SK-N-SH treated with all-trans-retinoic acid at 6 μM for 48 hours (cell line): ENCODE results near the gene PNMA8A.
"Not testable (repeated sequence)": the region's sequence is repeated elsewhere in the genome, so short reads cannot be mapped to it uniquely, and the experiment has no call there.

Experiments used
- ATAC-seq: fragments of 200-7000 bp; cut with Tn5 transposase; 3 replicates; pipeline ENCODE4 v1.9.1; 2020; ENCODE audit warnings: mild to moderate bottlenecking, moderate library complexity
- ARNTL ChIP-seq: fragments of 450-650 bp; formaldehyde crosslinking; IDR thresholded peaks from 2 replicates; pipeline ENCODE4 v1.5.0; 2020; ENCODE audit warnings: low read depth, mild to moderate bottlenecking, moderate library complexity, borderline replicate concordance
- BACH2 ChIP-seq: fragments of 250-450 bp; sonication (Bioruptor Pico); IDR thresholded peaks from 2 replicates; pipeline ENCODE4 v1.9.0; 2021; ENCODE audit warnings: mild to moderate bottlenecking, borderline replicate concordance
- CREB5 ChIP-seq: fragments of 250-450 bp; sonication (Bioruptor Pico); IDR thresholded peaks from 2 replicates; pipeline ENCODE4 v1.5.1; 2020; ENCODE audit warnings: low read depth, mild to moderate bottlenecking, moderate library complexity
- CSDC2 ChIP-seq: fragments of 250-450 bp; sonication (Bioruptor Pico); IDR thresholded peaks from 2 replicates; pipeline ENCODE4 v1.5.0; 2020; ENCODE audit warnings: mild to moderate bottlenecking, moderate library complexity
- CSRNP3 ChIP-seq: fragments of 250-450 bp; sonication (Bioruptor Pico); IDR thresholded peaks from 2 replicates; pipeline ENCODE4 v1.5.1; 2021; ENCODE audit warnings: mild to moderate bottlenecking, moderate library complexity
- ESRRG ChIP-seq: fragments of 250-450 bp; sonication (Bioruptor Pico); IDR thresholded peaks from 2 replicates; pipeline ENCODE4 v1.6.1; 2021; ENCODE audit warnings: mild to moderate bottlenecking
- GLIS3 ChIP-seq: fragments of 250-450 bp; sonication (Bioruptor Pico); IDR thresholded peaks from 2 replicates; pipeline ENCODE4 v1.5.0; 2020; ENCODE audit warnings: mild to moderate bottlenecking, moderate library complexity
- ISL1 ChIP-seq: fragments of 250-450 bp; sonication (Bioruptor Pico); IDR thresholded peaks from 2 replicates; pipeline ENCODE4 v2.1.2; 2022; ENCODE audit warnings: mild to moderate bottlenecking, moderate library complexity
- OSR1 ChIP-seq: fragments of 250-450 bp; sonication (Bioruptor Pico); IDR thresholded peaks from 2 replicates; pipeline ENCODE4 v1.8.0; 2022; ENCODE audit warnings: moderate library complexity, mild to moderate bottlenecking, inconsistent platforms
- PATZ1 ChIP-seq: fragments of 250-450 bp; sonication (Bioruptor Pico); IDR thresholded peaks from 2 replicates; pipeline ENCODE4 v1.8.0; 2020; ENCODE audit warnings: mild to moderate bottlenecking, moderate library complexity, borderline replicate concordance
- POU6F1 ChIP-seq: fragments of 250-450 bp; sonication (Bioruptor Pico); IDR thresholded peaks from 2 replicates; pipeline ENCODE4 v1.8.0; 2021; ENCODE audit warnings: low read depth, mild to moderate bottlenecking, moderate library complexity, borderline replicate concordance
- PPARA ChIP-seq: fragments of 250-450 bp; sonication (Bioruptor Pico); IDR thresholded peaks from 2 replicates; pipeline ENCODE4 v1.5.0; 2020; ENCODE audit warnings: mild to moderate bottlenecking, borderline replicate concordance
- RARB ChIP-seq: fragments of 250-450 bp; sonication (Bioruptor Pico); IDR thresholded peaks from 2 replicates; pipeline ENCODE4 v1.8.0; 2021; ENCODE audit warnings: mild to moderate bottlenecking, moderate library complexity
- SNAI2 ChIP-seq: fragments of 250-450 bp; sonication (Bioruptor Pico); IDR thresholded peaks from 2 replicates; pipeline ENCODE4 v1.5.0; 2020; ENCODE audit warnings: mild to moderate bottlenecking, moderate library complexity
- TCF4 ChIP-seq: fragments of 250-450 bp; sonication (Bioruptor Pico); IDR thresholded peaks from 2 replicates; pipeline ENCODE4 v1.8.0; 2021; ENCODE audit warnings: mild to moderate bottlenecking, moderate library complexity, borderline replicate concordance
- TOX ChIP-seq: fragments of 250-450 bp; sonication (Bioruptor Pico); IDR thresholded peaks from 2 replicates; pipeline ENCODE4 v1.8.0; 2021; ENCODE audit warnings: mild to moderate bottlenecking, moderate library complexity, borderline replicate concordance
- TSHZ2 ChIP-seq: fragments of 250-450 bp; sonication (Bioruptor Pico); IDR thresholded peaks from 2 replicates; pipeline ENCODE4 v1.5.0; 2020; ENCODE audit warnings: mild to moderate bottlenecking, moderate library complexity
- ZC3H10 ChIP-seq: fragments of 250-450 bp; sonication (Bioruptor Pico); IDR thresholded peaks from 2 replicates; pipeline ENCODE4 v1.5.1; 2021; ENCODE audit warnings: mild to moderate bottlenecking, moderate library complexity
- ZFP3 ChIP-seq: fragments of 250-450 bp; sonication (Bioruptor Pico); IDR thresholded peaks from 2 replicates; pipeline ENCODE4 v1.5.0; 2020; ENCODE audit warnings: mild to moderate bottlenecking, moderate library complexity
- ZFP30 ChIP-seq: fragments of 450-650 bp; formaldehyde crosslinking; IDR thresholded peaks from 2 replicates; pipeline ENCODE4 v1.5.0; 2022; ENCODE audit warnings: mild to moderate bottlenecking, moderate library complexity
- ZNF70 ChIP-seq: fragments of 450-650 bp; formaldehyde crosslinking; IDR thresholded peaks from 2 replicates; pipeline ENCODE4 v1.5.0; 2020; ENCODE audit warnings: mild to moderate bottlenecking, moderate library complexity
- ZNF8 ChIP-seq: fragments of 450-650 bp; formaldehyde crosslinking; IDR thresholded peaks from 2 replicates; pipeline ENCODE4 v1.5.0; 2020; ENCODE audit warnings: mild to moderate bottlenecking, moderate library complexity

PNMA8A gene

GRCh38 chr19:46446021-46446420 lies 25.3 kb downstream of the PNMA8A start (continued):
- TF ChIP-seq PATZ1 (CRISPR knock-in tag): no peak
- TF ChIP-seq ZFP3: no peak
- no peak for TF ChIP-seq GLIS3 (CRISPR knock-in tag)
- no peak for TF ChIP-seq ISL1 (CRISPR knock-in tag)
- TF ChIP-seq ESRRG (CRISPR knock-in tag): no peak
- no peak for TF ChIP-seq OSR1
- no peak for TF ChIP-seq ZNF8
- no peak for TF ChIP-seq ZFP30
- no peak for TF ChIP-seq TCF4 (CRISPR knock-in tag)

GRCh38 chr19:46442808-46443450 lies 28.4 kb downstream of the PNMA8A start:
- TF ChIP-seq ISL1 (CRISPR knock-in tag) (peak; percentile 36; the same call in 1 of the 2 replicates), ZFP3 (no peak)
- TF ChIP-seq, all 23 proteins: peak for 1
- ATAC-seq: peak; percentile 93

GRCh38 chr19:46441866-46442265 lies 29.5 kb downstream of the PNMA8A start:
- TF ChIP-seq RARB: no peak
- TF ChIP-seq SNAI2: no peak
- TF ChIP-seq ZFP3: no peak
- no peak for TF ChIP-seq TSHZ2 (CRISPR knock-in tag)
- no peak for TF ChIP-seq TOX (CRISPR knock-in tag)
- no peak for TF ChIP-seq CSDC2 (CRISPR knock-in tag)
- no peak for TF ChIP-seq CREB5
- no peak for TF ChIP-seq TCF4 (CRISPR knock-in tag)
- no peak for TF ChIP-seq GLIS3 (CRISPR knock-in tag)
- TF ChIP-seq ZNF8: no peak
- TF ChIP-seq PPARA (CRISPR knock-in tag): no peak
- TF ChIP-seq ARNTL (CRISPR knock-in tag): no peak
- no peak for TF ChIP-seq BACH2
- TF ChIP-seq ZFP30: no peak
- TF ChIP-seq CSRNP3: no peak
- ATAC-seq: no peak

GRCh38 chr19:46435689-46436088 lies 35.7 kb downstream of the PNMA8A start:
- not testable (repeated sequence) for ATAC-seq

GRCh38 chr19:46435009-46435408 lies 36.4 kb downstream of the PNMA8A start:
- TF ChIP-seq ZNF8 (no peak), ZFP3 (no peak), ARNTL (CRISPR knock-in tag) (no peak), ZFP30 (no peak), ZNF70 (no peak), ZC3H10 (no peak), PPARA (CRISPR knock-in tag) (no peak), CSDC2 (CRISPR knock-in tag) (no peak), POU6F1 (CRISPR knock-in tag) (no peak), TSHZ2 (CRISPR knock-in tag) (no peak), SNAI2 (no peak), RARB (no peak), TCF4 (CRISPR knock-in tag) (no peak), TOX (CRISPR knock-in tag) (no peak), ESRRG (CRISPR knock-in tag) (no peak), ISL1 (CRISPR knock-in tag) (no peak)
- no peak for ATAC-seq

GRCh38 chr19:46433470-46433869 lies 37.9 kb downstream of the PNMA8A start:
- not testable (repeated sequence) for ATAC-seq
